ENCODE data around the gene CSMD2.

CSMD2 gene

GRCh38 chr1:33946836-33947235, 218.2 kb downstream of the CSMD2 start:
- DNase-seq: no peak

GRCh38 chr1:33944846-33945245, 220.2 kb downstream of the CSMD2 start:
- DNase-seq: no peak

- no peak for DNase-seq
Observed at GRCh38 chr1:33943978-33944377, 221.1 kb downstream of the CSMD2 start.

GRCh38 chr1:33932871-33933270, 232.2 kb downstream of the CSMD2 start:
- no peak for DNase-seq

GRCh38 chr1:33931111-33931475, 233.9 kb downstream of the CSMD2 start:
- no peak for DNase-seq

GRCh38 chr1:33930346-33931110, 234.5 kb downstream of the CSMD2 start:
- DNase-seq: no peak

GRCh38 chr1:33928251-33928650, 236.8 kb downstream of the CSMD2 start:
- no peak for DNase-seq

GRCh38 chr1:33927721-33928120, 237.3 kb downstream of the CSMD2 start:
- DNase-seq: no peak

GRCh38 chr1:33925586-33925985, 239.4 kb downstream of the CSMD2 start:
- no peak for DNase-seq

- no peak for DNase-seq
Observed at GRCh38 chr1:33921281-33921680, 243.7 kb downstream of the CSMD2 start.

GRCh38 chr1:33918368-33918767, 246.7 kb downstream of the CSMD2 start:
- DNase-seq: no peak

- DNase-seq: no peak
Observed at GRCh38 chr1:33916786-33917185, 248.2 kb downstream of the CSMD2 start.

- DNase-seq: no peak
Observed at GRCh38 chr1:33914531-33914930, 250.5 kb downstream of the CSMD2 start.

GRCh38 chr1:33908324-33908956, 256.6 kb downstream of the CSMD2 start:
- no peak for DNase-seq

GRCh38 chr1:33906156-33906555, 258.9 kb downstream of the CSMD2 start:
- no peak for DNase-seq

GRCh38 chr1:33905241-33905640, 259.8 kb downstream of the CSMD2 start:
- DNase-seq: no peak

GRCh38 chr1:33903210-33903589, 261.8 kb downstream of the CSMD2 start:
- no peak for DNase-seq

- DNase-seq: no peak
Observed at GRCh38 chr1:33902486-33903209, 262.4 kb downstream of the CSMD2 start.

GRCh38 chr1:33899746-33900145, 265.3 kb downstream of the CSMD2 start:
- no peak for DNase-seq

- DNase-seq: no peak
Observed at GRCh38 chr1:33898881-33899280, 266.1 kb downstream of the CSMD2 start.

GRCh38 chr1:33898406-33898805, 266.6 kb downstream of the CSMD2 start:
- no peak for DNase-seq

GRCh38 chr1:33897092-33897725, 267.8 kb downstream of the CSMD2 start:
- DNase-seq: no peak

GRCh38 chr1:33895976-33896375, 269.1 kb downstream of the CSMD2 start:
- no peak for DNase-seq

- no peak for DNase-seq
Observed at GRCh38 chr1:33895396-33895795, 269.6 kb downstream of the CSMD2 start.

Data from activated CD8-positive, alpha-beta memory T cell treated with anti-CD3 and anti-CD28 coated beads for 24 hours (primary cell).